Esophagus squamous epithelium (tissue), 5 donors: ENCODE data around the gene EPB42. TPM values are rescaled to one million over a fixed set of nuclear protein-coding genes. Genes with fewer than 3 reads are reported as not detected.

Source experiments
- DNase-seq: peaks from one replicate; lab custom pipeline; 2025; lab: John Stamatoyannopoulos, UW
- H3K27ac ChIP-seq, 4 donors: fragments of 200-600 bp; sonication (generic); one replicate each; pipeline ENCODE4 v1.5.1; 2016 to 2019; ENCODE audit warnings: mild to moderate bottlenecking in 1 of 4
- H3K27me3 ChIP-seq, 4 donors: fragments of 200-600 bp; sonication (generic); 1 replicate in 3 of 4; 2 replicates in 1 of 4; pipeline versions ENCODE4 v1.5.1 to v1.6.0; 2017 to 2021; ENCODE audit warnings: antibody characterized with exemption in 1 of 4
- H3K36me3 ChIP-seq, 3 donors: fragments of 200-600 bp; sonication (generic); one replicate each; pipeline ENCODE4 v1.5.1; 2016 to 2019
- H3K4me1 ChIP-seq, 3 donors: fragments of 200-600 bp; sonication (generic); one replicate each; pipeline ENCODE4 v1.5.1; 2017 to 2019
- H3K4me3 ChIP-seq, 4 donors: fragments of 200-600 bp; sonication (generic); 1 replicate in 3 of 4; 2 replicates in 1 of 4; pipeline ENCODE4 v1.5.1; 2016 to 2019; ENCODE audit warnings: mild to moderate bottlenecking in 2 of 4, moderate library complexity in 1 of 4
- H3K9me3 ChIP-seq, 3 donors: fragments of 200-600 bp; sonication (generic); one replicate each; pipeline ENCODE4 v1.5.1; 2016 to 2019
- CTCF ChIP-seq, 6 experiments: fragments of 450-650 bp in 4 of 6; fragments of 200-600 bp in 2 of 6; sonication (generic) in 2 of 6; IDR thresholded peaks; one replicate each; pipeline ENCODE4 v1.5.1; 2016 to 2019; ENCODE audit warnings: antibody characterized with exemption in 6 of 6, mild to moderate bottlenecking in 4 of 6, moderate library complexity in 4 of 6
- POLR2A ChIP-seq, 4 donors: fragments of 450-650 bp; IDR thresholded peaks; one replicate each; pipeline ENCODE4 v1.6.1; 2017; ENCODE audit warnings: antibody characterized with exemption in 4 of 4, mild to moderate bottlenecking in 4 of 4, moderate library complexity in 3 of 4
- WGBS, 2 donors: methylation state at CpG; one replicate each; pipeline ENCODE4 v1.1.5; 2018; 5-methylcytosine and 5-hydroxymethylcytosine counted together
- intact Hi-C: fragments of 100-400 bp; cut with DNase I; formaldehyde crosslinking; loops from one replicate; pipeline ENCODE4 v1.15.0; 2022
- total RNA-seq, 4 donors: library from RNA; depleted of rRNA; stranded (reverse); fragments of >200 nt; gene quantifications; one replicate each; pipeline ENCODE4 v1.1.0, GENCODE V29; 2016
- donor health status: DM: yes; HTN: yes; CAD: no.

Gene EPB42
- total RNA-seq, 4 donors from 2014 or later = not detected

- intact Hi-C loops = no loop called here
- TF ChIP-seq POLR2A (IDR thresholded peaks at IDR 0.05) (no peak), CTCF (IDR thresholded peaks at IDR 0.05) (no peak)
- Histone ChIP-seq H3K9me3 (no peaks in the 10 kb centered on the region), H3K27me3 (no peaks in the 10 kb centered on the region), H3K4me3 (no peak overlapping the region), H3K36me3 (no peaks in the 10 kb centered on the region), H3K4me1 (peaks cover 3 to 37% (median 7%) of the 10 kb centered on the region in 3 donors), H3K27ac (peak overlapping the region in 2 of 4 donors; percentile 13 to 45)
- DNase-seq = no peak
- WGBS, 2 donors = 60 to 88% methylated on average over 1 to 2 of the region's 2 CpGs
Measured at GRCh38 chr15:43243020-43243645, 22.3 kb upstream of the EPB42 start.

- Histone ChIP-seq H3K27ac (peak overlapping the region in 2 of 4 donors; percentile 13 to 25), H3K4me1 (peaks cover 3 to 37% (median 7%) of the 10 kb centered on the region in 3 donors), H3K9me3 (no peaks in the 10 kb centered on the region), H3K36me3 (no peaks in the 10 kb centered on the region), H3K27me3 (no peaks in the 10 kb centered on the region), H3K4me3 (no peak overlapping the region)
- intact Hi-C loops = no loop called here
- no peak for DNase-seq
- TF ChIP-seq CTCF (IDR thresholded peaks at IDR 0.05) = no peak
- no peak for TF ChIP-seq POLR2A (IDR thresholded peaks at IDR 0.05)
- WGBS, 2 donors = 74 to 84% methylated on average over 5 of the region's 5 CpGs
Measured at GRCh38 chr15:43242616-43243015, 21.8 kb upstream of the EPB42 start.

DNA sequence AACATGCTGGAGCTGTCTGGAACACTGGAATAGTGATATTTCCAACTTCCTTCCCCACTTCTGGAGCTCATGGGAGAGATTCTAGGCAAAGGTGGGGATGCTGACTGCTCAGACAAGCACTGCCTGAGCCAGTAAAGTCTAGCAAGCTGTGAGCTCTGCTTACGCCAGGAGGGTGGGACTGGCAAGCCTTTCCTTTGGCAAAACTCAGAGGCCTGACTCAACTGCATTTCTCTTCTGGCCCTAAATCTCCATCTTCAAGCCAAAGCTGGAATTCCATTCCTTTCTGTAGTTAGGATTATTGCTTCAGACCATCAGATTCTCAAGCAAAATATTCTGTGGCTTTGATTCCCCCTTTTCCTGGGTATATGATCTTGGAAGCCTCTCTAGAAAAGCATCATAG is 20.3 kb upstream of the EPB42 start:
- Histone ChIP-seq H3K9me3 (no peaks in the 10 kb centered on the region), H3K36me3 (no peaks in the 10 kb centered on the region), H3K4me1 (peaks cover 3 to 37% (median 7%) of the 10 kb centered on the region in 3 donors), H3K27ac (peak overlapping the region in 3 of 4 donors; percentile 14 to 29 (median 29)), H3K27me3 (no peaks in the 10 kb centered on the region), H3K4me3 (no peak overlapping the region)
- DNase-seq = no peak
- intact Hi-C loops = no loop called here
- no peak for TF ChIP-seq CTCF (IDR thresholded peaks at IDR 0.05)
- no peak for TF ChIP-seq POLR2A (IDR thresholded peaks at IDR 0.05)
- 38 to 40% methylated on average over 1 of the region's 1 CpG for WGBS, 2 donors

GRCh38 chr15:43239732-43240491 is 19.1 kb upstream of the EPB42 start:
- 59 to 76% methylated on average over 7 of the region's 7 CpGs for WGBS, 2 donors
- DNase-seq = no peak

More at GRCh38 chr15:43239732-43240491, 19.1 kb upstream of the EPB42 start:
- Histone ChIP-seq H3K36me3 (no peaks in the 10 kb centered on the region), H3K27ac (no peak overlapping the region), H3K4me3 (no peak overlapping the region), H3K27me3 (peaks cover 0 to 1% (median 0%) of the 10 kb centered on the region in 4 donors), H3K9me3 (no peaks in the 10 kb centered on the region), H3K4me1 (peaks cover 3 to 37% (median 7%) of the 10 kb centered on the region in 3 donors)
- TF ChIP-seq POLR2A (IDR thresholded peaks at IDR 0.05) = no peak
- no peak for TF ChIP-seq CTCF (IDR thresholded peaks at IDR 0.05)
- intact Hi-C loops = no loop called here
